RWPE1 (cell line): ENCODE results near the gene TNIP2.

ENCODE experiments used
- CTCF ChIA-PET: fragments of 350-600 bp; sonication (Branson Sonifier 250); formaldehyde crosslinking; extraction: SDS; loops from one replicate; lab custom pipeline; 2021; lab: Yijun Ruan, JAX
- POLR2A ChIA-PET: fragments of 400-600 bp; formaldehyde crosslinking; extraction: SDS; loops from one replicate; lab custom pipeline; 2020; ENCODE audit warnings: antibody characterized with exemption; ENCODE audit not compliant: low non-redundant PET; lab: Yijun Ruan, JAX
- DNase-seq: peaks from one replicate; pipeline ENCODE4 v3.0.0; 2012; ENCODE audit warnings: low spot score
- H3K27ac ChIP-seq: fragments of 450-650 bp; 2 replicates; pipeline ENCODE4 v1.5.1; 2017
- TF ChIP-seq, protein P1 (sequence below): fragments of 450-650 bp; conservative IDR thresholded peaks from 2 replicates; pipeline ENCODE4 v1.5.1; 2017; ENCODE audit warnings: low read depth, mild to moderate bottlenecking

The TNIP2 gene

DNA sequence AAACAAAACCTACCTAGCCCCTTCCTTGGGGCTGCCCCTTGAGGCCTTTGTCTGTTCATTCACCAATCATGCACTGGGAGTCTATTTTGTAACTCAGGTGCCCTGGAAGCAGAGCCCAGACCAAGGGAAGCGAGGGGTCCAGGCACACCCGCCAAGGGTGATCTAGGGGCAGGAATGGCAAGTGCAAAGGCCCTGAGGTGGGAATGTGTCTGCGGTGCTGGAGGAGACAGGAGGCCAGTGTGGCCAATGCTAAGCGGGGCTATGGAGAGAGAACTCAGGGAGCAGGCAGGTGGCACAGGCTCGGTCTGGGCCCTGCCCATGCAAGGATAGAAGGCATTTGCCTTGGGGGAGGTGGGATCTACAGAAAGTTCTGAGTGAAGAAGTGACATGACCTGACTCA lies 33.2 kb upstream of the TNIP2 start:
- ChIA-PET POLR2A (no interaction called here), CTCF (no interaction called here)
- TF ChIP-seq, protein P1, sequence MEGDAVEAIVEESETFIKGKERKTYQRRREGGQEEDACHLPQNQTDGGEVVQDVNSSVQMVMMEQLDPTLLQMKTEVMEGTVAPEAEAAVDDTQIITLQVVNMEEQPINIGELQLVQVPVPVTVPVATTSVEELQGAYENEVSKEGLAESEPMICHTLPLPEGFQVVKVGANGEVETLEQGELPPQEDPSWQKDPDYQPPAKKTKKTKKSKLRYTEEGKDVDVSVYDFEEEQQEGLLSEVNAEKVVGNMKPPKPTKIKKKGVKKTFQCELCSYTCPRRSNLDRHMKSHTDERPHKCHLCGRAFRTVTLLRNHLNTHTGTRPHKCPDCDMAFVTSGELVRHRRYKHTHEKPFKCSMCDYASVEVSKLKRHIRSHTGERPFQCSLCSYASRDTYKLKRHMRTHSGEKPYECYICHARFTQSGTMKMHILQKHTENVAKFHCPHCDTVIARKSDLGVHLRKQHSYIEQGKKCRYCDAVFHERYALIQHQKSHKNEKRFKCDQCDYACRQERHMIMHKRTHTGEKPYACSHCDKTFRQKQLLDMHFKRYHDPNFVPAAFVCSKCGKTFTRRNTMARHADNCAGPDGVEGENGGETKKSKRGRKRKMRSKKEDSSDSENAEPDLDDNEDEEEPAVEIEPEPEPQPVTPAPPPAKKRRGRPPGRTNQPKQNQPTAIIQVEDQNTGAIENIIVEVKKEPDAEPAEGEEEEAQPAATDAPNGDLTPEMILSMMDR, result no peak
- DNase-seq, result no peak
- no peak overlapping the region for H3K27ac ChIP-seq

DNA sequence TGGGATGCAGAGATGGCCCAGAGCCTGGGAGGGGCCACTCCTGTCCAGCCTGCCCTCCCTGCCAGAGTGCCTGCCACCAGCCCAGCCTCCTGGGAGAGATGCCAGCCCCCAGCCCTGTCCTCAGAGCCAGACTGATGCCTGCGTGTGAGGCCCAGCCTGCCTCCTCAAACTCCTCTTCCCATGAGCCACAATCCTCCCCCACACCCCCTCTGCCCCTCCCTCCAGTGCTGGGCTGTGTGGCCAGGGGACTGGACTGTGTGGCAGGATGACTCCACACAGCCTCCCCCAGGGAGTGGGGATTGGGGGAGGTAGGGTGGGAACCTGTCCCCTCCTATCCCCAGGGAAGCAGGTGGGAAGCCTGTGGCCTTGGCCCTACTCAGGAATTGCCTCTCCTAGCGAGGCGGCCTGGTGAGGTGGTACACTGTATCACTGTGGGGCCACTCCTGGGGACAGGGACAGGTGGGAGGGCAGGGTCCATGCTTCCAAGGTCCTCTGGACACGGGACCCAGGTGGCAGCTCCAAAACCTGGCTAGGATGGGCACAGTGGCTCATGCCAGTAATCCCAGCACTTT lies 32.5 kb upstream of the TNIP2 start:
- ChIA-PET CTCF (no interaction called here), POLR2A (no interaction called here)
- no peak for DNase-seq
- H3K27ac ChIP-seq, result no peak overlapping the region
- TF ChIP-seq, protein P1, result no peak

DNA sequence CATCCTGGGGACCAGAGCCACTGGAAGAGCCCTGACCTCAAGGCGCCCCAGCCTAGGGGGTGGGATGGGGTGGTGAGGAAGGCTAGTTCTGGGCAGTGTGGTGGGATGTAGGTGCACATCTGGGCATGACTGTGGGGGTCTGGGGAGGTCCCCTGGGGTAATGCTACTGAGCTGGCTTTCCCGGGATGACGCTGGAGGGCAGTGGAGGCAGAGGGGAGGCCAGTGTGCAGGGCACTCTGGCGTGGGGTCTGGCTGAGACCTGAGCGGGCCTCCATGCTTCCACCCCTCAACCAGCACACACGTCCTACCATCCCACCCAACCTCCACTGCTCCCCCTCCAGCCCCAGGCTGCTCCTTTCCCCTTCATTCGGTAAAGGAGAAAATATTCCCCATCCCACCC lies 32.0 kb upstream of the TNIP2 start:
- ChIA-PET POLR2A (no interaction called here), CTCF (no interaction called here)
- DNase-seq, result no peak
- peak overlapping the region; percentile 38 for H3K27ac ChIP-seq
- TF ChIP-seq, protein P1, result no peak

DNA sequence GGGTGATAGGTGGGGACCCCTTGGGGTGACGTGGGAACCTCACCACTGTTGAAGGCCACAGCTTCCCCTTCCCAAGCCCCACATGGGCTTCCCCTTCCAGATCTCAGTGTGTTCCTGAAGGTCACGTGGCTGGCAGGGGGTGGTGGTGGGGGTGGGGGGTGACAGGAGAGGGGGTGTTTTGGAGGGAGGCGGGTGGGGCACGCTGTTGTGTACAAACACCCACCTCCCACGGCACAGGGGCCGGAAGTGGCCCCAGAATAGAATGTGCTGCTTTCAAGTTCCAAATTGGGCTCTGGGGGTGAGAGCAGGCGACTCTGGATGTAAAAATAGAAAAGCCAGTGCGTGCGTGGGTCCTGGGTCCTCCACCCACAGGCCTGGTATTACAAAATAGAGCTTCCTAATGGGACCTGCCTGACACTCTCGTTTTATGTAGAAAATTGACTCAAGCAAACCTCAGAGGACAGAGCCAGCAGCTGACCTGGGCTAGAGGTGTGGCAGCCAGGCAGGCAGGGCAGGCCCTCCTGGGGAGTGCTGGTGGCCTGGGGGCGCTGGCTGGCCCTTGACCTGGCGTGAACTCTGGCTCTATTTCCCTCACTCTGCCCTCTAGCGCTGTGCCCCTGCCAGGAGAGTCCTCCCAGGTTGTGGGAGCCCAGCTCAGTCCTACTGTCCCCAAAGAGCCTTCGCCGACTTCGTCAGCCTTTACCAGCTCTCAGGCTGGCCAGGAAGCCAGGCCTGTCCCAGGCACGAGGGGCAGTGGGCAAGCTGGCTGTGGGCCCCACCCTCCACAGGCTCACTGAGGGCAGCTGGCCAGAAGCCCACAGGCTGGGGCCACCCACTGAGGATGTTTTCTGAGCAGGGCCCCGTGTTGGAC lies 31.3 kb upstream of the TNIP2 start:
- H3K27ac ChIP-seq, result peak overlapping the region; percentile 38
- no peak for DNase-seq
- TF ChIP-seq, protein P1, result no peak
- CTCF ChIA-PET, result no interaction called here
- POLR2A ChIA-PET, result no interaction called here

DNA sequence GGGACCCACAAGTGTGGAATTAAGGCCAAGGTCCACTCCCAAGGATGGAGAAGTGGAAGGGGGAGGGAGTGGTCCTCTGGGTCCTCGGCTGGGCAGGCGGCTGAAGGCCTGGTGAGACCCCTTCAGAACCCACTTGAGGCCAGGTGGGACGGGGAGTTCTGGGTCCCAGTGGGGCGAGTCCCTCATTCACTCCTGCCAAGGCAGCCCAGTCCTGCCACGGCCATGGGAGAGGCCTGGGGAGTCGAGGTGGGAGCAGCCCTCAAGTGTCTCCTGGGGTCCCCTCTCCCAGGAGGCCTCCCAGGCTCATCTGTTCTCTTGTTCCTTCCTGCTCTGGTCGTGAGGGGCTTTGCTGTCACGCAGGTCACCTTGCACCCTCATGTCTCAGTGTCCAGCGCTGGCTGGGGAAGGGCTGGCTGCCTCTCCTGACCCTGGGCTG lies 30.7 kb upstream of the TNIP2 start:
- TF ChIP-seq, protein P1, result no peak
- ChIA-PET CTCF (no interaction called here), POLR2A (no interaction called here)
- no peak for DNase-seq
- no peak overlapping the region for H3K27ac ChIP-seq

DNA sequence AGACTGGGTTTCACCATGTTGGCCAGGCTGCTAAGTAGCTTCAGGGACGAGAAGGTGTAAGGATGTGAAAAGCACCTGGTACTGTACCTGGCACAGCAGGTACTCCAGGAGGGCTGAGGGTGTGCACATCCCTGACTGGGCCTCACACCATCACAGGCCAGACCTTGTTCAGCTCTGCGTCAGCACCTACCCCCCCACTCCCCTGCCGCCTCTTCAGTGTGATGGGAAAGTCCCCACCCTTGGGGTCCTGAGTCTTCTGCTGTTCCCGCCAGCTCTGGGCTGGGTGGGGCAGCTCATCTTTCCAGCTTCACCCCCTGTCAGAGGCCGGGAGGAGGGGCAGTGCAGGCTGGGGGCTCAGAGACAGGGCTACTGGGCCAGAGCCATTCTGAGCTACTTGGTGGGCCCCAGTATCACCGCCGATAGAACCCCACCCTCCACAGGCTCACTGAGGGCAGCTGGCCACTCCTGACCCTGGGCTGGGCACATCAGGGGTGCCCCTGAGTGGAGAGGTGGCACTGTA lies 30.1 kb upstream of the TNIP2 start:
- CTCF ChIA-PET, result interaction anchor here (0.5 to 0.6 kb wide), 2 partner anchors 297 to 1233 kb away, joined by 3 read pairs; no protein-coding TSS in a partner anchor
- H3K27ac ChIP-seq, result no peak overlapping the region
- TF ChIP-seq, protein P1, result no peak
- no peak for DNase-seq
- POLR2A ChIA-PET, result no interaction called here
